Measurements from ENCODE around the gene MBP. TPM values are rescaled to one million over a fixed set of nuclear protein-coding genes. Genes with fewer than 3 reads are reported as not detected.
A peak's percentile ranks its signal among the peaks of the same experiment; 100 is the strongest.

Gene MBP
- total RNA-seq, 1 donor from 2014 or later, result 90.6 TPM

DNA sequence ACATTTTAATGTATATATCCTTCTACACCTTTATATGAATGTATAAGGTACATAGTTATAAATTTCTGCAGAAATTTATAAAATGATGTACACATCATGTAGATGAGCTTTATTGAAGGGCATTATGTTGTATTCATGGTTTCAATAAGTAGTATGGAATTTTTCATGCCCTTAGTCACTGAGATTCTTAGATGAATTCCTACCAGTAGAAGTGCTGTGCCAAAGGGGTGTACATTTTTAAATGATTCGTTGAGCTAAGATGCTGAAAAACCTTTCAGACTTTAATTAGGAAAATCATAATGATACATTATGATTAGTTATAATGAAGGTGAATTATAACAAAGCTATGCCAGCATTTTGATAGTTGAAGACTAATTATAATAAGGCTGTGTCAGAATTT is 195.0 kb downstream of the MBP start:
- Histone ChIP-seq H3K4me3 (no peak overlapping the region), H3K36me3 (peaks cover 47% of the 10 kb centered on the region), H3K4me1 (no peaks in the 10 kb centered on the region), H3K27ac (no peak overlapping the region), H3K27me3 (ENCODE audit: low read depth) (no peaks in the 10 kb centered on the region), H3K9me3 (no peaks in the 10 kb centered on the region)
- TF ChIP-seq CTCF (IDR thresholded peaks at IDR 0.05), result no peak
- intact Hi-C loops (cut with DNase I), result no loop called here
- no peak for DNase-seq
- ATAC-seq, result no peak

- Histone ChIP-seq H3K27ac (no peak overlapping the region), H3K9me3 (no peaks in the 10 kb centered on the region), H3K4me3 (no peak overlapping the region), H3K27me3 (ENCODE audit: low read depth) (no peaks in the 10 kb centered on the region), H3K4me1 (no peaks in the 10 kb centered on the region), H3K36me3 (peaks cover 50% of the 10 kb centered on the region)
- no peak for TF ChIP-seq CTCF (IDR thresholded peaks at IDR 0.05)
- DNase-seq (no peak), ATAC-seq (no peak)
- intact Hi-C loops (cut with DNase I), result no loop called here
These were observed 195.7 kb downstream of the MBP start for GRCh38 chr18:76936877-76937276.

- no peak for TF ChIP-seq CTCF (IDR thresholded peaks at IDR 0.05)
- ATAC-seq (no peak), DNase-seq (no peak)
- H3K27me3 ChIP-seq (ENCODE audit: low read depth), result no peaks in the 10 kb centered on the region
- H3K4me1 ChIP-seq, result no peaks in the 10 kb centered on the region
- no peak overlapping the region for H3K4me3 ChIP-seq
- no peak overlapping the region for H3K27ac ChIP-seq
- H3K36me3 ChIP-seq, result peaks cover 54% of the 10 kb centered on the region
- no peaks in the 10 kb centered on the region for H3K9me3 ChIP-seq
- intact Hi-C loops (cut with DNase I), result no loop called here
These were observed 196.8 kb downstream of the MBP start for GRCh38 chr18:76935722-76936337.

GRCh38 chr18:76932026-76932819 is 200.4 kb downstream of the MBP start:
- H3K36me3 ChIP-seq, result peaks cover 68% of the 10 kb centered on the region
- peak; percentile 47 to 79 for ATAC-seq
- no peaks in the 10 kb centered on the region for H3K27me3 ChIP-seq (ENCODE audit: low read depth)
- no peak overlapping the region for H3K27ac ChIP-seq
- H3K4me1 ChIP-seq, result no peaks in the 10 kb centered on the region
- no peak overlapping the region for H3K4me3 ChIP-seq
- H3K9me3 ChIP-seq, result no peaks in the 10 kb centered on the region
- DNase-seq, result no peak
- TF ChIP-seq CTCF (IDR thresholded peaks at IDR 0.05), result no peak
- intact Hi-C loops (cut with DNase I), result no loop called here

DNA sequence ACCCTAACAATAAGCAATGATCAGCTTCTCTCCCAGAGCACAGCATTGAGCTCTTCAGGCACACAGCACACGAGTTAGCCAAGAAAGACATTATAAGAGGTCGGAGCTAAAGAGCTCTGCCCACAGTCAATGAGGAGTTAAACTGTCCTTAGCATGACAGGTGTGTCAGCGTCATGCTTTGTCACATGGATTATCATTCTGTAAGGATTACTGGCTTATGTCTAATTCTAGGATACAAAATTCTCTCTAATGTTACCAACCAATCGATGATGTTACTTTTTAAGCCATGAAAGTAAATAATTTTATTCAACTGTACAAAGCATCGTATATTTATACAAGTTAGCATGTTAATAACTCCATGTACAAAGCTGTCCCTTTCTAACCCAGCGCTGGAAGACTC is 201.4 kb downstream of the MBP start:
- no peak for ATAC-seq
- Histone ChIP-seq H3K4me3 (no peak overlapping the region), H3K36me3 (peaks cover 63% of the 10 kb centered on the region), H3K27ac (no peak overlapping the region), H3K27me3 (ENCODE audit: low read depth) (no peaks in the 10 kb centered on the region), H3K4me1 (no peaks in the 10 kb centered on the region), H3K9me3 (no peaks in the 10 kb centered on the region)
- no peak for DNase-seq
- TF ChIP-seq CTCF (IDR thresholded peaks at IDR 0.05), result no peak
- intact Hi-C loops (cut with DNase I), result no loop called here

Other genes starting within 250 kb of the MBP start
- not detected for gene GALR1, start 117.1 kb upstream of the MBP start, total RNA-seq

Measured in lower lobe of right lung (tissue), 2 donors.